ENCODE data around the gene COL5A1.

- TF ChIP-seq CTCF (conservative IDR thresholded peaks at IDR 0.05) (no peak), ZFX (IDR thresholded peaks at IDR 0.05) (no peak)
These were observed 9.7 kb upstream of the COL5A1 start for GRCh38 chr9:134631881-134632280.

Data from C4-2B (cell line).